GM23248 (cell line): ENCODE results near the gene ATAD5.

Experiments used
- EZH2 ChIP-seq: fragments of 200-600 bp; sonication (generic); IDR thresholded peaks from 2 replicates; pipeline ENCODE4 v1.6.1; 2018; ENCODE audit warnings: antibody characterized with exemption, mild to moderate bottlenecking; ENCODE audit not compliant: insufficient read depth, poor library complexity, severe bottlenecking
- EZH2phosphoT487 ChIP-seq: fragments of 200-600 bp; sonication (generic); IDR thresholded peaks from 2 replicates; pipeline ENCODE4 v1.6.1; 2018; ENCODE audit warnings: antibody characterized with exemption, moderate library complexity, mild to moderate bottlenecking, low read depth; ENCODE audit not compliant: insufficient read depth

DNA sequence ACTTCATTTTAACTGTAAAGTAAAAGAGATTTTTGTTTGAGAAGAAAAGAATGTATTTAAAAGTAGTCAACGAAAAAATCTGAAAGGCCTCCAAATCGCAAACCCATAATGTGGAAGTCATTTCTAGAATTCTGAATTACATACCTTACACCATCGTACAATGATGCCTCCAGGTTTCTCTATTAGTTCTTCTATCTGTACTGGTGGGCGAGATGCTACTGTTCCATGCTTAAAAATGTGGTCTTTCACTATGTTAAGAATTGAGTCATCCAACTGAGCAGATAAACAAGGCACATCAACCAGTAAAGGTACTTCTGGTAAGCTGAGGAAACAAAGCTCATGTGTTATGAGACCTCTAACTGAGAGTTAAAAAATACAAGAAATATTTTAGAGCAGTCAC, 35.8 kb upstream of the ATAD5 start:
- TF ChIP-seq EZH2phosphoT487 (no peak), EZH2 (no peak)
